BE2C (cell line): ENCODE measurements around the gene PROSER3.

Experiments used
- DNase-seq: peaks from one replicate; pipeline ENCODE4 v3.0.0-alpha.2; 2020
- H3K27me3 ChIP-seq: fragments of 250-450 bp; sonication (Bioruptor Pico); 2 replicates; pipeline ENCODE4 v1.5.1; 2020; ENCODE audit warnings: mild to moderate bottlenecking
- H3K36me3 ChIP-seq: fragments of 250-450 bp; sonication (Bioruptor Pico); 2 replicates; pipeline ENCODE4 v1.5.1; 2020; ENCODE audit warnings: mild to moderate bottlenecking
- H3K4me1 ChIP-seq: fragments of 250-450 bp; sonication (Bioruptor Pico); 2 replicates; pipeline ENCODE4 v1.5.1; 2020
- H3K4me3 ChIP-seq: 2 replicates; pipeline ENCODE4 v1.5.1; 2011; ENCODE audit warnings: low read depth, low read length
- H3K9me3 ChIP-seq: fragments of 250-450 bp; sonication (Bioruptor Pico); 2 replicates; pipeline ENCODE4 v1.5.1; 2020
- CTCF ChIP-seq: IDR thresholded peaks from 2 replicates; pipeline ENCODE4 v1.5.1; 2012; ENCODE audit warnings: mild to moderate bottlenecking, low read depth, low read length

Gene PROSER3

GRCh38 chr19:35774274-35775045 is 16.5 kb downstream of the PROSER3 start:
- TF ChIP-seq CTCF = no peak
- Histone ChIP-seq H3K4me3 (peak overlapping the region; percentile 48), H3K4me1 (peaks cover 6% of the 10 kb centered on the region), H3K27me3 (no peaks in the 10 kb centered on the region), H3K36me3 (no peaks in the 10 kb centered on the region), H3K9me3 (no peaks in the 10 kb centered on the region)
- DNase-seq = no peak

- Histone ChIP-seq H3K4me3 (peak overlapping the region; percentile 48), H3K27me3 (no peaks in the 10 kb centered on the region), H3K4me1 (peaks cover 6% of the 10 kb centered on the region), H3K9me3 (no peaks in the 10 kb centered on the region), H3K36me3 (no peaks in the 10 kb centered on the region)
- no peak for TF ChIP-seq CTCF
- DNase-seq = no peak
These were observed 17.0 kb downstream of the PROSER3 start for GRCh38 chr19:35775046-35775297.

GRCh38 chr19:35775298-35776101 is 17.5 kb downstream of the PROSER3 start, which contains the start of gene ARHGAP33:
Gene ARHGAP33 (plus strand): TSS chr19:35775564. CDS start chr19:35775659, 95 bp downstream.
- peak; percentile 100 for DNase-seq
- H3K4me1 ChIP-seq = peaks cover 6% of the 10 kb centered on the region
- H3K9me3 ChIP-seq = no peaks in the 10 kb centered on the region
- no peaks in the 10 kb centered on the region for H3K36me3 ChIP-seq
- no peak for TF ChIP-seq CTCF
- no peaks in the 10 kb centered on the region for H3K27me3 ChIP-seq
- peak within 1 kb of the TSS; percentile 68 for H3K4me3 ChIP-seq

- H3K4me3 ChIP-seq = peak overlapping the region; percentile 68
- no peaks in the 10 kb centered on the region for H3K36me3 ChIP-seq
- TF ChIP-seq CTCF = no peak
- H3K27me3 ChIP-seq = no peaks in the 10 kb centered on the region
- peaks cover 6% of the 10 kb centered on the region for H3K4me1 ChIP-seq
- peak; percentile 39 for DNase-seq
- no peaks in the 10 kb centered on the region for H3K9me3 ChIP-seq
These were observed 18.3 kb downstream of the PROSER3 start for GRCh38 chr19:35776102-35776788.

- peaks cover 6% of the 10 kb centered on the region for H3K4me1 ChIP-seq
- DNase-seq = no peak
- H3K36me3 ChIP-seq = peaks cover 2% of the 10 kb centered on the region; the same call in 1 of the 2 replicates
- no peak overlapping the region for H3K4me3 ChIP-seq
- no peak for TF ChIP-seq CTCF
- no peaks in the 10 kb centered on the region for H3K27me3 ChIP-seq
- H3K9me3 ChIP-seq = no peaks in the 10 kb centered on the region
These were observed 19.3 kb downstream of the PROSER3 start for GRCh38 chr19:35777086-35777841.
